ENCODE data around the gene PROZ. TPM values are rescaled to one million over a fixed set of nuclear protein-coding genes. Genes with fewer than 3 reads are reported as not detected.
"Not testable (repeated sequence)": the region's sequence is repeated elsewhere in the genome, so short reads cannot be mapped to it uniquely, and the experiment has no call there.

The PROZ gene, protein sequence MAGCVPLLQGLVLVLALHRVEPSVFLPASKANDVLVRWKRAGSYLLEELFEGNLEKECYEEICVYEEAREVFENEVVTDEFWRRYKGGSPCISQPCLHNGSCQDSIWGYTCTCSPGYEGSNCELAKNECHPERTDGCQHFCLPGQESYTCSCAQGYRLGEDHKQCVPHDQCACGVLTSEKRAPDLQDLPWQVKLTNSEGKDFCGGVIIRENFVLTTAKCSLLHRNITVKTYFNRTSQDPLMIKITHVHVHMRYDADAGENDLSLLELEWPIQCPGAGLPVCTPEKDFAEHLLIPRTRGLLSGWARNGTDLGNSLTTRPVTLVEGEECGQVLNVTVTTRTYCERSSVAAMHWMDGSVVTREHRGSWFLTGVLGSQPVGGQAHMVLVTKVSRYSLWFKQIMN
- not detected for total RNA-seq

DNA sequence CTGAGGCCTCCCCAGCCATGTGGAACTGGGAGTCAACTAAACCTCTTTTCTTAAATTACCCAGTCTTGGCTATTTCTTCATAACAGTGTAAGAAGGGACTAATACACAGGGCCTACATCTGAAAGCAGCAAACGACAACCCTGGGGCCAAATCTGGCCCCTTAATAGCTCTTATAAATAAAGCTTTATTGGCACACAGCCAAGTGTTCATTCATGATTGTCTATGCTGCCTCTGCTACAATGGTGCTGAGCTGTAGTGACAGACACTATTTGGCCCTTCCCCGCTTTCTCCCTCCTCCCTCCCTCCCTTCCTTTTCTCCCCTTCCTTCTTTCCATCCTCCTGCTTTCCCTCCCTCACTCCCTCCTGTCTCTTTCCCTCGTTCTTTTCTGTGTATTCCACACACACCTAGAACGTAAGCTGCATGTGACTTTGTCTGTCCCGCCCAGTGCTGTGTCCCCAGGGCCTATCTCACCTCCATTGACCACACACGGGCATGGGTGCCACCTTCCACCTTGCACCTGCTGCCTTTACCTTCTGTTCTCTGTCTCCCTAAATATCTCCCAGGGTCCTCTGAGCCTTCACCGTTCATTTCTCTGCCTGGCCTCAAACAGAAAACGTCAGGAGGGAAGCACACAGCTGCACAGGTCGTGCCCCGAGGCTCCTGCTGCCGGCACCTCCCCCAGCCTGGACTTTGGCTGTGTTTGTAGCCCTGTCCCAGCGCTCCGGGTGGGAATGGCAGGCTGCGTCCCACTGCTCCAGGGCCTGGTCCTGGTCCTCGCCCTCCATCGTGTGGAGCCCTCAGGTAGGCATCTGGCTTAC, at the start of gene PROZ:
TSS of gene PROZ (plus strand) at position 720 of the 819 bp plus-strand sequence. CDS start at position 733, 13 bp downstream.
- DNase-seq (ENCODE audit: low spot score): no peak

DNA sequence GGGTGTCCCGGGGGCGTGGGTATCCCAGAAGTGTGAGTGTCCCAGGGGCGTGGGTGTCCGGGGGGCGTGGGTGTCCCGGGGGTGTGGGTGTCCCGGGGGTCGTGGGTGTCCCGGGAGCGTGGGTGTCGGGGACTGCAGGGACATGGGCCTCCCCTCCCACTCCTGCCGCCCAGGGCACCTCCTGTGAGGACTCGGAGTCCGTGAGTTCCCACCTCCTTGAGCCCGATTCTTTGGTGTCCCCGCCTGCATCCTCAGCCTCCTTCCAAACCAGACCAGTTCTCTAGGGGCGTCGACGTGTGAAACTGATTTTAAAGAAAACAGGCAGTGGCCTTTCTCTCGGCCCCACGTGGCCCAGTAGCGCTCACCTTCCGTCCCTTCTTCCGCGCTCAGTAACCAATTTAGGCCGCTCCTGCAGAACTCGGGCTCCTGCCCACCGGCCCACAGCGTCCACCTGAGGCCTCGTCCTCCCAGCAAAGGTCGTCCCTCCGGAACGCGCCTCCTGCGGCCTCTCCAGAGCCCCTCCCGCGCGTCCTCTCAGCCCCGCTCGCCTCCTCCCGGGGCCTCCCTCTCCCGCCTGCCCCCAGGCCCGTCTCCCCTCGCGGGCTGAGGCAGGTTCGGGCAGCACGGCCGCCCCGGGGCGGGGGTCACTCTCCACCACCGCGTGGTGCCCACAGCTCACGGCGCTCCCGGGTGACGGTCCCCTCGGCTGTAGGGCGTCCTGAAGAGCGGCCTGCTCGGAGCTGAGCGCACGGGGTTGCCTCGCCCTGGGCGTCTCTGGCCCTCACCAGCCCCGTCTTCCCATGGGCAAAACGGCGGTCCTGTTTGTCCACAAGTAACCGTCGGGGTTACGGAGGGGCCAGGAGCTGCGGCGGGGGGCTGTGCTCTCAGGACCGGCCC, 49.0 kb upstream of the PROZ start:
- no peak for DNase-seq (ENCODE audit: low spot score)

DNA sequence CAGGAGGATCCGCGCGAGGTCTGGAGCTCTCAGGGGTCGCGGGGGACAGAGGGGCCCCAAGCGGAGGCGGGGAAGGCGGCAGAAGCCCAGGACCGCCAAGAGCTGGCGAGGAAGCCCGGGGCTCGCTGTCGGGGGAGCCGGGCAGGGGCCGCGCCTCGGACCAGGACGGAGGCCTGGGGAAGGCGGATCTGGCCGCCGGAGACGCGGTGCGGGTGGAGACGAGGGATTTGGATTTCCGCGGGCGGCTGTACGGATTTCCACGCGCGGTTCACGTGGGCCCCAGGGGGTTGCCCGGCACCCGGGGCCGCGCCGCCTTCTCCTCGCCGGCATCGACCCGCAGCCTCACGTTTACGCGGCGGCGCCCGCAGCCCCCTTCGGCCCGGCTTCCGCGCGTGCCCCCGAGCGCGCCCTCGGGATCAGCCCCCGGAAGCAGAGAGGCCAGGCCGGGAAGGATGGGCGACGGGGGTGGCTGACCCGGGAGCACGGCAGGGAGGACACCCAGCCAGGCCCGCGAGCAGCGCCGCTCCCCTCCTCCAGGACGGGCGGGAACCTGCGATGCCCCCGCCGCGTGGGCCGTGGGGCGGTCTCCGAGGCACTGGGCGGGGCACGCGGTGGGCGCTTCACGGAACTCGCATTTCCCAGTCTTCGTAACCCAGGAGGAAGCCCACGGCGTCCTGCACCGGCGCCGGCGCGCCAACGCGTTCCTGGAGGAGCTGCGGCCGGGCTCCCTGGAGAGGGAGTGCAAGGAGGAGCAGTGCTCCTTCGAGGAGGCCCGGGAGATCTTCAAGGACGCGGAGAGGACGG, 48.2 kb upstream of the PROZ start:
- no peak for DNase-seq (ENCODE audit: low spot score)

DNA sequence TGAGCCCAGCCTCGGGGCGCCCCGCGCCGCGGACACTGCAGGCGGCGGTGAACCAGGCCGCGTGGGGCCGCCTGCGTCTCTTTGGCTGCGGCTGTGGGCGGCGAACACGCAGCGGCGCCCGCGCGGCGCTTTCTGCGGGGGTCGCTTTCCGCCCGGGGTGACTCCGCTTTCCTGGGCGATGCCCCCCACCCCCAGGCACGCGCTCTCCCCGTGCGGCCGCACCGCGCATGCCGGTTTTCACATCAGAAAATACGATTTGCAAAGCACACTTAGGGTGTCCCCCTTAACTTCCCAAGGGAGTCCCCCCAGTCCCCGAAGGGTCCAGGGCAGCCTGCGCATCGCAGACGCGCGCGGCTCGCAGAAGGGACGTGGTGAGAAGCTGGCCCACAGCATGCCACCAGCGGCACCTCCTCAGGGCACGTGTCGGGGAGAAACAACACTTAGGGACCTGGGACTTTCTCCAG, 47.6 kb upstream of the PROZ start:
- DNase-seq (ENCODE audit: low spot score): no peak

DNA sequence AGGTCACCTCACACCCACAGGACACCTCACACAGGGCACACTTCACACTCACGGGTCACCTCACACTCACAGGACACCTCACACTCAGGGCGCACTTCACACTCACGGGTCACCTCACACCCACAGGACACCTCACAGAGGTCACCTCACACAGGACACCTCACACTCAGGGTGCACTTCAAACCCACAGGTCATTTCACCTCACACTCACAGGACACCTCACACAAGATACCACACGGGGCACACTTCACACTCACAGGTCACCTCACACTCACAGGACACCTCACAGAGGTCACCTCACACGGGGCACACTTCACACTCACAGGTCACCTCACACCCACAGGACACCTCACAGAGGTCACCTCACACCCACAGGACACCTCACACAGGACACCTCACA, 46.6 kb upstream of the PROZ start:
- DNase-seq (ENCODE audit: low spot score): not testable (repeated sequence)

DNA sequence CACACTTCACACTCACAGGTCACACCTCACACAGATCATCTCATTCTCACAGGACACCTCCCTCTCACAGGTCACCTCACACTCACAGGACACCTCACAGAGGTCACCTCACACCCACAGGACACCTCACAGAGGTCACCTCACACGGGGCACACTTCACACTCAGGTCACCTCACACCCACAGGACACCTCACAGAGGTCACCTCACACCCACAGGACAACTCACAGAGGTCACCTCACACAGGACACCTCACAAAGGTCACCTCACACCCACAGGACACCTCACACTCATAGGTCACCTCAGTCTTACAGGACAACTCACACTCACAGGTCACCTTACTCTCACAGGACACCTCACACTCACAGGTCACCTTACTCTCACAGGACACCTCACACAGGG, 46.0 kb upstream of the PROZ start:
- DNase-seq (ENCODE audit: low spot score): not testable (repeated sequence)

DNA sequence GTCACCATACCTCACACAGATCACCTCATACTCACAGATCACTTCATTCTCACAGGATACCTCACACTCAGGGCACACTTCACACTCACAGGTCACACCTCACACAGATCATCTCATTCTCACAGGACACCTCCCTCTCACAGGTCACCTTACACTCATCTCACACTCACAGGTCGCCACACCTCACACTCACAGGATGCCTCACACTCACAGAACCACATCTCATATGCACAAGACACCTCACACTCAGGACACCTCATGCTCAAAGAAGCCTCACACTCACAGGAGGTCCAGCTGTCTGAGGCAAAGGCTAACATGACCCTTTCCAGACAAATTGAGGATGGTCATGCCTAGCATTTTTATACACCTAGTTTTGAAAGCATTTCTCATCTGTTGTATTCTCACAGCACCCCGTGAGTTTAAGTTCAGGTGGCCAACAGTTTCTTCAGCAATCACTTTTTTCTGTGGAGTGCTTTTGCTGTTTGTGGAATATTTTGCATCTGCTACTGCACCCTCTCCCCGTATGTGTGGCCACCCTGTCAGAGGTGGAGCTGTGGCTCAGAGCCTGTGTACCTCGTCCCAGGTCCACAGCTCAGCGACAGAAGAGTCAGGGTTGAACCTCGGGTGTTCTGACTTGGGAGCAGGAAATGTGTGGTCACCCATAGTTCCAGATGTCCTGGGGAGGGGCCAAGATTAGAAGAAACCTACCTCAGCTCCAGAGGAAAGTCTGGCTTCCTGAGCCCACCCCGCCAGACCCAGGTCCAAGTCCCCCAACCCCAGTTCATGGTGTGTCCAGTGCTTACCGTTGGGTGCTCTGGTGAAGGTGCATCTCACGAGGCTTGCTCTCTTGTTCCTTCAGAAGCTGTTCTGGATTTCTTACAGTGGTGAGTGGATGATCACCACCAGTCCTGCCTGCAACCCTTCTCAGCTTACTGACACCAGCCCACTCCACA, 45.3 kb upstream of the PROZ start:
- DNase-seq (ENCODE audit: low spot score): no peak

DNA sequence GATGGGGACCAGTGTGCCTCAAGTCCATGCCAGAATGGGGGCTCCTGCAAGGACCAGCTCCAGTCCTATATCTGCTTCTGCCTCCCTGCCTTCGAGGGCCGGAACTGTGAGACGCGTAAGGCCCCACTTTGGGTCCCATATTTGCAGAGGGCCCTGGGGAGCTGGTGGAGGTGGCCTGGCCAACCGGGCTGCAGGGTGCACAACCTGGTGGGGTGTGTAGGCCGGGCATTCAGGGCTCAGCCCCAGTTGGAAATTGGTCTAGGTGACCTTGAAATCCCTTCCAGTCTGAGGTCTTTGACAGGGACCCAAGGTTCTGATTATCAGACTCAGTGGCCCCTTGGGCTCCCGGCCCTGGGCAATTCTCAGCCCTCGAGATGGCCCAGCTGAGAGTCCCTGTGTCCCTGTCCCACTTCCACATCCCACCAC, 44.6 kb upstream of the PROZ start:
- no peak for DNase-seq (ENCODE audit: low spot score)

DNA sequence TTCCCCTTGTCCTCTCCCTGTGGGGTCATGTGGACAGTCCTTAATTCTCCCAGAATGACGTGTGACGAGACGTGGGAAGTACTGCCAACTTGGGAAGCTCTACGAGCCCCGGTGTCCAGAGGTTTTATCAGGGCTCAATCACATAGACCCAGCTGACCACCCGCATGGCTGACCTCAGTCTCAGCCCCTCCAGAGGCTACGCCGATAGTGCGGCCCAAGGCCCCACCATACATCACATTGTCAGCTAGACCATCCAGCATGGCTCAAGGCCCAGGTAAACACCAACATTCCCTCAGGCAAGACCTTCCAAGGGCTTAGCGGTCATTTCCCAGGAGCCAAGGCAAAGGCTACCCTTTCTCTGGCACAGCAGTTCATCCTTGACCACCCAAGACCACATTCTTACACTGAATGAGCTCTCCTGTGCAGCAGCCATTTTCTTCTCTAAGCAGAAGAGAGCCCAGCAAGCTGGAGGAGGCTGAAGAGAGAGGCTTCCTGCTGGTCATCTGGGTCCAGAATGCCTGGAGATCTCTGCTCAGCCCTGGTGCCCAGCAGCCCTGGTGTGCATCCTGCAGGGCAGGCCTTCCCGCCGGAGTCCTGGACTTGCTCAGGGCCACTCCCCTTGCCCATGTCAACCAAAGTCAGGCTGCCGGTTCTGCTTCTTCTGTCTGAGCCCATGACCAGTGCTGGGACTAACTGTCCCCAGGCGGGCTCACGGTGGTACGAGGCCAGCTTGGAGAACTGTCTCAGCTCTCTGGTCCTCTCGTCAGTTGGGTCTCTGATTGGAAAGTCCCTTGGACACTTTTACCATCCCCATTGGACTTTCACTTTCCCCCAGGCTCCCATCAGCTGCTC, 43.7 kb upstream of the PROZ start:
- no peak for DNase-seq (ENCODE audit: low spot score)

DNA sequence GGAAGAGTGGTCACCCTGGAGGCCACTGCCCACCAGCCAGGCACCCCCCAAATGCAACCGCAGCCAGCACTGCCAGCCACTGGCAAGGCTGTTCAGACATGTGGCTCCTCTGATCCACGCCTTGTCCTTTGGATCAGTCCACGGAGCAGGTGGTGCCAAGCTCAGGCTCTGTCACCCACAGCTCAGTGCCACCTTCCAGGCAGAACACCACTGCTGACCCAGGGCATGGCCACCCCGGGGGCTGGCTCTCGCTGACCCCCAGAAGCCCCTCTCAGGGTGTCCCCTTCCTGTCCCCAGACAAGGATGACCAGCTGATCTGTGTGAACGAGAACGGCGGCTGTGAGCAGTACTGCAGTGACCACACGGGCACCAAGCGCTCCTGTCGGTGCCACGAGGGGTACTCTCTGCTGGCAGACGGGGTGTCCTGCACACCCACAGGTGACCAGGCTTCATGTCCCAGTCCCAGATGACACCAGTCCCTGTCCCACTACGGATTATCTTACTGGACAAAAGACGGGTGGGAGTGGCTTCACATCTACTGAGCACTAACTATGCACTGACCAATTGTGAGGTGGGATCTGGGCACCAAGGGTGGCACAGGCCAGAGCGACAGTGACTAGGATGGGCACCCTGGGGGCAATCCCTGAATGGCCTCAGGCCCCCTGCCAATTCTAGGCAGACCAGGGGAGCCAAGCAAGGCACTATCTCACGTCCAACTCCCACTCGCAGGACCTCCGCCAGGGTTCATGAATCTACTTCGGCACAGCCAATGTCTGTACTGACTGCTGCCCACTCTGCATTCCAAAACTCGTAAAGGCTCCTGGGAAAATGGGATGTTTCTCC, 42.9 kb upstream of the PROZ start:
- DNase-seq (ENCODE audit: low spot score): no peak

DNA sequence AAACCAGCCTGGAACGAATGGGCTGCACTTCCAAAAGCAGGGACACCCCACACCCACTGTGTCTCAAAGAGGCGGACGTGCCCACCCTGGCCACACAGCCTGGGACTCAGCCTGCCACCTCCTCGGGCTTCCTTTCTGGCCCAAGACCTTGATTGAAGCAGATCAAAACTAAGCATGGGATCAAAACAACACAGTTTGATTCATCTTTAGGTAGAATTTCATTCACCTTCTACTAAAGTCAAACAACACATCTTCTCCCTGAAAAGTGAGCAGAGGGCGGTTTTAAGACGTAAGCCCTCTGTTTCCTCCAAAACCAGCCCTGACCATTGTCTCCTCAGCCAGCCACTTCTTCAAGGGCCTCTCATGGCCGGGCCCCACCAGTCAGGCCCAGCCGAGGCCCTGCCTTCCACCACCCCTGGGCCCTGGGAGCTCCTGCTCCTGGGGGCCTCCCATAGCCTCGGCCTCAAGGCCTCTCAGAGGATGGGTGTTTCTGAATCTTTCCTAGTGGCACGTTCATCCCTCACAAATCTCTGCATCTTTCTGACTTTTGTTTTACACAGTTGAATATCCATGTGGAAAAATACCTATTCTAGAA, 42.1 kb upstream of the PROZ start:
- no peak for DNase-seq (ENCODE audit: low spot score)

DNA sequence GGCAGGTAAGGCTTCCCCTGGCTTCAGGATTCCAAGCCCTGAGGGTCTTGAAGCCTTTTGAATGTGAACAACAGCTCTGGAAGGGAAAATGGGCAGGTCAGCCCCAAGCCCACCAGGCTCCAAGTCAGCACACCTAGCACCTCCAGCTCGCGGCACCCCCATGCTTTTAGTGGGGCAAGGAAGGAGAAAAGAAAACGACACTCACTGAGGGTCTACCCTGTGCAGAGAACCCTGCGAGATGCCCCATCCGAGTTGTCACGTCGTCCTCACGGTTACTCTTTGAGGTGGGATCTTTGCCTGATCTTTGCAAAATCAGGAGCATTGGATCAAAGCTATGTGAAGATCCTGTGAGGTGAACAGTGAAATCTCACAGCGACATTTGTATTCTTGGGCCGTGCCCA, 41.6 kb upstream of the PROZ start:
- no peak for DNase-seq (ENCODE audit: low spot score)

DNA sequence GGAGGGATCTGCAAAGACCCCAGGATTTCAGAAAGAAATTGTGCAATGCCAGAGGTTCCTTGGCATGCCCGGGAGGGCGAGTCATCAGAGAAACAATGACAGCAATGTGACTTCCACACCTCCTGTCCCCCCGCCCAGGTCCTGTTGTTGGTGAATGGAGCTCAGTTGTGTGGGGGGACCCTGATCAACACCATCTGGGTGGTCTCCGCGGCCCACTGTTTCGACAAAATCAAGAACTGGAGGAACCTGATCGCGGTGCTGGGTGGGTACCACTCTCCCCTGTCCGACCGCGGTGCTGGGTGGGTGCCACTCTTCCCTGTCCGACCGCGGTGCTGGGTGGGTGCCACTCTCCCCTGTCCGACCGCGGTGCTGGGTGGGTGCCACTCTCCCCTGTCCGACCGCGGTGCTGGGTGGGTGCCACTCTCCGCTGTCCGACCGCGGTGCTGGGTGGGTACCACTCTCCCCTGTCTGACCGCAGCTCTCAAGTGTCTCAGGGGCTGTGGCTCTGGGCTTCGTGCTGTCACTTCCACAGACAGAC, 41.0 kb upstream of the PROZ start:
- DNase-seq (ENCODE audit: low spot score): no peak

DNA sequence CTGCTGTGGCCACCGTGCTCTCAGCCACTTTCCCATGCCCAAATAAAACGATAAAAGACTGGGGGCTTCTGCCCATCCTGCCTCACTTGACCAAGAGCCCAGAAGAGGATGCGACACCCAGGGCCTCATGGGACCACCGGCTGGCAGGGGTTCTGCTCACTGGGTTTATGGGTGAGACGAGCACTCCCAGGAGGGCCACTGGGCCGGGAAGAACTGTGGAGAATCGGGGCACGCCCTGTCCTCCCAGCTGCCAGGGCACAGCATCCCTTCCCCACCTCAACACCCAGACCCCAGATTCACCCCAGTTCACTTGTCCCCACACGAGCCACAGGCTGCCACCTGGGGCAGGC, 40.6 kb upstream of the PROZ start:
- DNase-seq (ENCODE audit: low spot score): no peak

DNA sequence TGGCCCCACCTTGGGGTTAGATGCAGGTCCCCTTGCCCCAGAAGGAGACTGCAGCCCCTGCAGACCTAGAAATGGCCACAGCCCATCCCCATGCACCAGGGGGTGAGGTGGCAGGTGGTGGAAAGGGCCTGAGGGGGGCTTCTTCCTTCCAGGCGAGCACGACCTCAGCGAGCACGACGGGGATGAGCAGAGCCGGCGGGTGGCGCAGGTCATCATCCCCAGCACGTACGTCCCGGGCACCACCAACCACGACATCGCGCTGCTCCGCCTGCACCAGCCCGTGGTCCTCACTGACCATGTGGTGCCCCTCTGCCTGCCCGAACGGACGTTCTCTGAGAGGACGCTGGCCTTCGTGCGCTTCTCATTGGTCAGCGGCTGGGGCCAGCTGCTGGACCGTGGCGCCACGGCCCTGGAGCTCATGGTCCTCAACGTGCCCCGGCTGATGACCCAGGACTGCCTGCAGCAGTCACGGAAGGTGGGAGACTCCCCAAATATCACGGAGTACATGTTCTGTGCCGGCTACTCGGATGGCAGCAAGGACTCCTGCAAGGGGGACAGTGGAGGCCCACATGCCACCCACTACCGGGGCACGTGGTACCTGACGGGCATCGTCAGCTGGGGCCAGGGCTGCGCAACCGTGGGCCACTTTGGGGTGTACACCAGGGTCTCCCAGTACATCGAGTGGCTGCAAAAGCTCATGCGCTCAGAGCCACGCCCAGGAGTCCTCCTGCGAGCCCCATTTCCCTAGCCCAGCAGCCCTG, 40.0 kb upstream of the PROZ start:
- DNase-seq (ENCODE audit: low spot score): no peak

DNA sequence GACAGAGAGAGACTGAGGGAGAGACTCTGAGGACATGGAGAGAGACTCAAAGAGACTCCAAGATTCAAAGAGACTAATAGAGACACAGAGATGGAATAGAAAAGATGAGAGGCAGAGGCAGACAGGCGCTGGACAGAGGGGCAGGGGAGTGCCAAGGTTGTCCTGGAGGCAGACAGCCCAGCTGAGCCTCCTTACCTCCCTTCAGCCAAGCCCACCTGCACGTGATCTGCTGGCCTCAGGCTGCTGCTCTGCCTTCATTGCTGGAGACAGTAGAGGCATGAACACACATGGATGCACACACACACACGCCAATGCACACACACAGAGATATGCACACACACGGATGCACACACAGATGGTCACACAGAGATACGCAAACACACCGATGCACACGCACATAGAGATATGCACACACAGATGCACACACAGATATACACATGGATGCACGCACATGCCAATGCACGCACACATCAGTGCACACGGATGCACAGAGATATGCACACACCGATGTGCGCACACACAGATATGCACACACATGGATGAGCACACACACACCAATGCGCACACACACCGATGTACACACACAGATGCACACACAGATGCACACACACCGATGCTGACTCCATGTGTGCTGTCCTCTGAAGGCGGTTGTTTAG, 39.2 kb upstream of the PROZ start:
- no peak for DNase-seq (ENCODE audit: low spot score)
